NCI-H1417 (cell line): ENCODE results near the gene DTNB.
"Not testable (repeated sequence)": the region's sequence is repeated elsewhere in the genome, so short reads cannot be mapped to it uniquely, and the experiment has no call there.

Source experiments
- DNase-seq, 3 experiments: peaks; one replicate each; lab custom pipeline; 2025; lab: John Stamatoyannopoulos, UW

DTNB gene

GRCh38 chr2:25684577-25685473 lies 11.4 kb upstream of the DTNB start:
- DNase-seq: peak in 2 of 3 experiments; percentile 23 to 65

GRCh38 chr2:25682082-25682481 lies 8.7 kb upstream of the DTNB start:
- DNase-seq: no peak

GRCh38 chr2:25677877-25678276 lies 4.5 kb upstream of the DTNB start:
- DNase-seq: no peak

- DNase-seq: no peak
These were observed 643 bp upstream of the DTNB start for GRCh38 chr2:25674077-25674362.

GRCh38 chr2:25672494-25673299 lies 680 bp downstream of the DTNB start:
- DNase-seq: peak; percentile 75 to 92 (median 83)

GRCh38 chr2:25671622-25672021 lies 1.8 kb downstream of the DTNB start:
- DNase-seq: no peak

- DNase-seq: no peak
These were observed 3.9 kb downstream of the DTNB start for GRCh38 chr2:25669520-25669919.

- DNase-seq: no peak
These were observed 7.2 kb downstream of the DTNB start for GRCh38 chr2:25666218-25666617.

- not testable (repeated sequence) for DNase-seq
These were observed 7.9 kb downstream of the DTNB start for GRCh38 chr2:25665429-25665828.

GRCh38 chr2:25664965-25665307 lies 8.4 kb downstream of the DTNB start:
- DNase-seq: no peak

- DNase-seq: peak; percentile 7 to 45 (median 10)
These were observed 9.0 kb downstream of the DTNB start for GRCh38 chr2:25664183-25664964.

- no peak for DNase-seq
These were observed 18.1 kb downstream of the DTNB start for GRCh38 chr2:25655316-25655715.

GRCh38 chr2:25654801-25655200 lies 18.6 kb downstream of the DTNB start:
- DNase-seq: no peak

- DNase-seq: no peak
These were observed 21.5 kb downstream of the DTNB start for GRCh38 chr2:25651782-25652455.

- no peak for DNase-seq
These were observed 22.3 kb downstream of the DTNB start for GRCh38 chr2:25651066-25651465.

- no peak for DNase-seq
These were observed 23.1 kb downstream of the DTNB start for GRCh38 chr2:25650256-25650655.

- no peak for DNase-seq
These were observed 23.6 kb downstream of the DTNB start for GRCh38 chr2:25649786-25650185.

GRCh38 chr2:25642298-25642697 lies 31.1 kb downstream of the DTNB start:
- no peak for DNase-seq

- no peak for DNase-seq
These were observed 33.7 kb downstream of the DTNB start for GRCh38 chr2:25639696-25640095.

- no peak for DNase-seq
These were observed 34.2 kb downstream of the DTNB start for GRCh38 chr2:25639131-25639530.

- DNase-seq: no peak
These were observed 37.6 kb downstream of the DTNB start for GRCh38 chr2:25635797-25636196.

GRCh38 chr2:25633801-25634200 lies 39.6 kb downstream of the DTNB start:
- not testable (repeated sequence) for DNase-seq
